ENCODE data around the gene EMP1.

Gene EMP1

GRCh38 chr12:13173012-13173932 is 23.3 kb upstream of the EMP1 start:
- no peak for DNase-seq (ENCODE audit: low read depth, low spot score)

GRCh38 chr12:13175499-13175898 is 21.0 kb upstream of the EMP1 start:
- DNase-seq (ENCODE audit: low read depth, low spot score) = no peak

GRCh38 chr12:13176256-13176655 is 20.3 kb upstream of the EMP1 start:
- DNase-seq (ENCODE audit: low read depth, low spot score) = no peak

DNA sequence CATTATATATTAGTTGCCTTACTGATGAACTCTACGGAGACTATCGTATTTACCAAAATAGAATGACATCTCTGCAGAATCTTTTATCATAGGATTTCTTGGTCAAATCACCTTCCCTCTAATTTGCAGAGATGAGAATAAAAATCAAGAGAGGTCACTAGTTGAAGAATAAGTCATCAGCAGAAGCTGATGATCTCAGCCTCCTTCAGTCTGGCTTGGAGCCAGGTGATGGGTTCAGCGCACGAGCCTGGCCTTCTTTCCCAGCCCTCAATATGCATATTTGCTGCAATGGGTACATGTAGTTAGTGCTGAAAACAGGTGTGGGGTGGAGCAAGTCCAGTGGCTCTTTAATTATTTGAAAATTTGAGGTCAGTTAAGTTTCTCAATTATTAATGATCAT is 19.2 kb upstream of the EMP1 start:
- DNase-seq (ENCODE audit: low read depth, low spot score) = no peak

- DNase-seq (ENCODE audit: low read depth, low spot score) = no peak
Measured at GRCh38 chr12:13177906-13178305, 18.6 kb upstream of the EMP1 start.

- DNase-seq (ENCODE audit: low read depth, low spot score) = no peak
Measured at GRCh38 chr12:13178568-13179210, 17.8 kb upstream of the EMP1 start.

- DNase-seq (ENCODE audit: low read depth, low spot score) = peak; percentile 7
Measured at GRCh38 chr12:13179211-13180074, 17.1 kb upstream of the EMP1 start.

- no peak for DNase-seq (ENCODE audit: low read depth, low spot score)
Measured at GRCh38 chr12:13181375-13182070, 15.0 kb upstream of the EMP1 start.

DNA sequence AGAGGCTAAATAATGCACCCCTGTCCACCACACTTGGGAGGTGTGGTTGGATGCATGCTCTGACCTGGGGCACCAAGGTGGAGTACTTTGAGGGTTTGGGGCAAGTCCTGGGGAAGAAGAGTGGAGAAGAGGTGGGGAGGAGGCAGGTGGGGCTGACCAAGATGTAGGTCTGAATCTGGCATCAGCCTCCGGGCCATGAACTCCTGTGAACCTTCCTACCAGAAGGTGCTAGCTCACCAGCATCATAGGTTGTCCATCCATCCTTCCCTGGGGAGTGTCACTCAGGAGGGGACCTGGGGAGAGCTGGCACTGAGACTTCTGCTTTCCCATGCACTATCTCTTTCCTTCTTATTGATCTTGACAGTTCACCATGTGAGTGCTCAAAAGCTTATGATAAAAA is 13.6 kb upstream of the EMP1 start:
- DNase-seq (ENCODE audit: low read depth, low spot score) = no peak

DNA sequence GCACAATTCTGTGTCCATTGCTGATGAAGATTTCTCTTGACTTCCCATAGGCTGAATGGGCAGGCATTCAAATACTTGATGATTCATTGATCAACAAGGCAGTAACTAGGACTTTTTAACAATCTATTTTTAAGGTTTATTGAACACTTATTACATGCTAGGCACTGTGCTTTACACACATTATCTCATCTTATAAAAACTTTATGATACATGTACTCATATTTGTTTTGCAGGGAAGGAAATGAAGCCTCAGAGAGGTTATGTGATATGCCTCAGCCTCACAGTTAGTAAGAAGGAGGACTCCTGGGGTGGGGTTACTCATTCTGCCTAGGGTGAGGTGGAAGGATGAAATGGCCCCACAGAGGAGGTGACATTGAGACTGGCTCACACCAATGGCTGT is 12.9 kb upstream of the EMP1 start:
- no peak for DNase-seq (ENCODE audit: low read depth, low spot score)

GRCh38 chr12:13186302-13186701 is 10.2 kb upstream of the EMP1 start:
- DNase-seq (ENCODE audit: low read depth, low spot score) = no peak

- no peak for DNase-seq (ENCODE audit: low read depth, low spot score)
Measured at GRCh38 chr12:13187399-13187798, 9.1 kb upstream of the EMP1 start.

DNA sequence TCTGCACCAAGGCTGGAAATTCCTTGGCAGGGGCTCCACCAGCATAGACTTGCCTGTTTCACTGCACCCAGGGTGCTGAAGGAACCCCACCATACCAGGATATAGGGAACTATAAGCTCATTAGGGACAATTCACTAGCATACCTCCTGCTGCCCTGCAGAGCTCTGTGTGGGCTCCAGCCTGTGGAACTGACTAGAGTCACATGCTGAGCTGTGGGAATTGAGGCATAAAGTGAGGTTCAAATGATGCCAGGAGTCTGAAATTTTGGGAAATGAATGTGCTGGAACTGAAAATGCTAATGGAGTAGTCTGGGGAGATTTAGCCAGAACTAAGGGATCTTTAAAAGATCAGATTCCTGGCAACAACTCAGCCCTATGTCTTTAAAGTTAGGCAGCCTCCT is 7.3 kb upstream of the EMP1 start:
- no peak for DNase-seq (ENCODE audit: low read depth, low spot score)

GRCh38 chr12:13190275-13190674 is 6.3 kb upstream of the EMP1 start:
- no peak for DNase-seq (ENCODE audit: low read depth, low spot score)

DNA sequence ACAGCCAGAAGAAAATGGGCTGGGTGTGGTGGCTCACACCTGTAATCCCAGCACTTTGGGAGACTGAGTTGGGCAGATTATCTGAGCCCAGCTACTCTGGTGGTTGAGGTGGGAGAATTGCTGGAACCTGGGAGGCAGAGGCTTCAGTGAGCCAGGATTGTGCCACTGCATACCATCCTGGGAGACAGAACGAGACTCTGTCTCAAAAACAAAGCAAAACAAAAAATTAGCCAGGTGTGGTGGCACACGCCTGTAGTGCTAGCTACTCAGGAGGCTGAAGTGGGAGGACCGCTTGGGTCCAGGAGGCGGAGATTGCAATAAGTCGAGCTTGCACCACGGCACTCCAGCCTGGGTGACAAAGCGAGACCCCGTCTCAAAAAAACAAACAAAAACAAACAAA is 3.8 kb upstream of the EMP1 start:
- no peak for DNase-seq (ENCODE audit: low read depth, low spot score)

DNA sequence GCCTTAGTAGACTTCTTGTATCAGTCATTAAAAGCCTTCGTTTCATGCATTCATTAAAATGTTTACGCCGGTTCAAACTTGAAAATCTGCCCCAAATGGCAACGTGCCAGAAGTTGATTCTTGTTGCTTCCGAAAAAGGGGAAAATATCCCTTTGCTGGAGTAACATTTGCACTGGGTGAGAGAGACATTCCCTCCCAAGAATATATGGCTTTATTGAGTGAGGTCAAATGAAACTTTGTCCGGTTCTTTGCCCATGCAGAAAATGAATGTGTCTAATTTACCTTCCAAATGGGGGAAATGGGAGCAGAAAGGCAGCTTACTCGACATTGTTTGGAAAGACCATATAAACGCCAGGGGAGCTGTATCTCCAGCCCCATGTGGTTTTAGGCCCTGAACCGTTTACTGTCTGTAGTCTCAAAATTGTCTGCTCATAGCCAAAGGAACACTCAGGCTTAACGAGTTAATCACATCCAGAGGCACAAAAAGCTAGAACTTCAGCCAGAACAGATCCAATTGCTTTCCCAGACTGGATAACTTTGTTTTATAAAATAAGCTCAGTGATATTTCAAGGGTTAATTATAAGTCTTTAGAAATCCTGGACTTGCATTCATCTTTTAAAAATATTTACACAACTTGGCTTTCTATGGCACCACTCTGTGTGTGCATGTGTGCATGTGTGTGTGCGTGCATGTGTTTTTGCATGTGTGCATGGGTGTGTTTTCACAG is 2.9 kb upstream of the EMP1 start:
- no peak for DNase-seq (ENCODE audit: low read depth, low spot score)

DNA sequence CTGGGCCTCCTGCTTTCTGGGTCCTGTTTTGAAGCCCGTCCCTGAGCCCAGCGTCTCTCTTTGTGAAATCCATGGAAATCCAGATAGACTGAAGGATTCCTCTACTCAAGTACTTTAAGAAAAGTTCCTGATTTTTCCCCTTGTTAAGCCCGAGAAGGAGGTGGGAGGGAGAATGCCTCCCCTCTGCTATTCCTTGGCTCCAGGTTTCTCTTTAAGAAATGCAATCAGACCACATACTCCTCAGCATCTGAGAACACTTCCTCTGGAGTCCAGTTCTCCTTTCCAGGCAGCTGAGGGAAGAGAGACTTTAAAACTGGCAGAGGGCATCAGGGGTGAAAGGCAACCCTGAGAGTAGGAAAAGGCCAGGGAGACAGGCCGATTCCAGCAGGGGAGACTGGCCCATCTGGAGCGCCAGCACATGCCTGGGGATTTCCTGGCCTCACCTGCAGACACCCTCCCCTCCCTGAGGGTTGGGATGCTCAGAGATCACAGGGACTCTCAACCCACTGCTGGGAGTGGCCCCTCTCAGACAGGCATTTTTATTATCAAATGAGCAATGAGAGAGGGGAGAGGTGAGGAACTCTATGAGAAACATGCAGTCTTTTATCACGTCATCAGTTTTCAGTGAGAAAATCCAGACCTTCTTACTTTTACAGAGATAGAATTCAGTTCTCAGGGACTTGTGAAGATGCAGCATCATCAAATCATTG is 2.0 kb upstream of the EMP1 start:
- no peak for DNase-seq (ENCODE audit: low read depth, low spot score)

GRCh38 chr12:13195250-13195649 is 1.3 kb upstream of the EMP1 start:
- DNase-seq (ENCODE audit: low read depth, low spot score) = no peak

DNA sequence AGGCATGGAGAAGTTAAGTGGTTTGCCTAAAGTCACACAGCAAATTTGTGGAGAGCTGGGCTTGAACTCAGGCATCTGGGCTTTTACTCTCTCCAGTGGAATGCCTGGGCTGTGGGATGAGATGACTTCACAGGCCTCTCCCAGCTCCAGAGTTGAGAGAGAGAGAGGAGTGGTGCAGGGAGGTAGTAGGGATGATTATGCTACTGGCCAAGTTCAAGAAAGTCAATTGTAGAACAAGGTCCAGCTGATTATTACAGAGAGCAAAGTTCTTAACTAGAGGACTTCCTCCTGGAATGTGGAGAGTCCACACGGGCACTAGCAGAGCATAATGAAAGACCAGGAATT is 769 bp upstream of the EMP1 start:
- DNase-seq (ENCODE audit: low read depth, low spot score) = no peak

DNA sequence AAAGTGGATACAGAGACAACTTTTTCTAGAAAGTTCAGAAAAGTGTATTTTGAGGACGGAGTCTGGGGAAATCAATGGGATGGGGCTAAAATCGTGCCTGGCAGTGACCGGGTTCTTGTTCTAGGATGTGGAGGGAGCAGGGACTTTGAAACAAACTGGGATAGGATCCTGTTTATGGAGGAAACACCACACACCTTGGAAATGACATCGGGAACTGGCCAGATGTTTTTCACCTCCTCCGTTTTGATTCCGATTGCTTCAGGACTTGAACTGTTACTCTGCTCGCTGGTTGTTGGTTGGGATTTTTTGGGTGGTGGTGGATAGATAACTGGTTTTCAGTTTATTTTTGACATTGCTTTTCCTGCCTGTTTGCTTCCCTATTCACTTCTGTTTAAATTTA is 506 bp downstream of the EMP1 start:
- no peak for DNase-seq (ENCODE audit: low read depth, low spot score)
